GM19025 (cell line): ENCODE results near the gene UAP1L1.

Experiments used
- ATAC-seq: cut with Tn5 transposase; IDR thresholded peaks from one replicate; pipeline ENCODE4 v1.9.1; 2021; ENCODE audit warnings: mild to moderate bottlenecking, low read depth, moderate library complexity; ENCODE audit not compliant: unreplicated experiment

The UAP1L1 gene

GRCh38 chr9:137128158-137128861 is 51.0 kb downstream of the UAP1L1 start:
- ATAC-seq, result no peak

GRCh38 chr9:137128862-137129455 is 51.6 kb downstream of the UAP1L1 start:
- ATAC-seq, result no peak

- ATAC-seq, result peak; percentile 87
Observed at GRCh38 chr9:137129456-137130175, 52.3 kb downstream of the UAP1L1 start.

- peak; percentile 12 for ATAC-seq
Observed at GRCh38 chr9:137130176-137130755, 52.9 kb downstream of the UAP1L1 start.
